Lower leg skin (tissue), 4 donors: ENCODE measurements around the gene PLEKHA4. TPM values are rescaled to one million over a fixed set of nuclear protein-coding genes. Genes with fewer than 3 reads are reported as not detected.
"Not testable (repeated sequence)": the region's sequence is repeated elsewhere in the genome, so short reads cannot be mapped to it uniquely, and the experiment has no call there.

Experiments
- DNase-seq, 2 donors: peaks; one replicate each; pipeline ENCODE4 v3.0.0-alpha.2; 2019; ENCODE audit warnings: low spot score in 2 of 2
- H3K4me3 ChIP-seq: fragments of 200-600 bp; sonication (generic); 2 replicates; pipeline ENCODE4 v1.5.1; 2017; ENCODE audit warnings: mild to moderate bottlenecking, low read depth; ENCODE audit not compliant: poor library complexity, severe bottlenecking
- CTCF ChIP-seq, 3 donors: fragments of 450-650 bp; IDR thresholded peaks; one replicate each; pipeline ENCODE4 v1.5.1; 2016; ENCODE audit warnings: antibody characterized with exemption in 3 of 3, mild to moderate bottlenecking in 3 of 3, moderate library complexity in 2 of 3
- POLR2A ChIP-seq, 2 donors: fragments of 450-650 bp; IDR thresholded peaks; one replicate each; pipeline ENCODE4 v1.6.1; 2016 to 2017; ENCODE audit warnings: antibody characterized with exemption in 2 of 2, mild to moderate bottlenecking in 1 of 2, moderate library complexity in 1 of 2
- WGBS, 2 donors: methylation state at CpG; one replicate each; pipeline ENCODE4 v1.1.5; 2018; 5-methylcytosine and 5-hydroxymethylcytosine counted together
- intact Hi-C: fragments of 100-400 bp; cut with DNase I; formaldehyde crosslinking; loops from one replicate; pipeline ENCODE4 v1.15.0; 2023; ENCODE audit warnings: low total_unique reads
- total RNA-seq, 4 donors: library from RNA; depleted of rRNA; stranded (reverse); fragments of >200 nt; gene quantifications; one replicate each; pipeline ENCODE4 v1.1.0, GENCODE V29; 2016

Gene PLEKHA4
- total RNA-seq, 4 donors from 2014 or later: 2.9 to 7.2 (median 6.3) TPM

DNA sequence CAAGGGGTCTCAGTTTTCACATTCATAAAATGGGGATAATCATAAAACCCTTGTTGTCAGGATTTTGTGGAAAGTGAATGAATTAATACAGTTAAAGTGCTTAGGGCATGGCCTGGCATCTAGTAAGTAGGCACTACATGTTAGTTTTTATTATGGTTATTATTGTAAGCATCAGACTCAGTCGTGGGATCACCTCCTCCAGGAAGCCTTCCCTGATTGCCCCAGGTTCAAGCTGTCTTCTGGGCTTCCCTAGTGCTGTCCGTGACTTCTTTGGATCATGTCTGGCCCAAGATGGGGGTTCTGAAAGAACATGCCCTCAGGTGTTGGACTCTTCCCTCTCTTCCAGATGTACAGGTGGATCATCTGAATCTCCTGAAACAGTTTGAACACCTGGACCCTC, 42.4 kb upstream of the PLEKHA4 start:
- DNase-seq: no peak
- intact Hi-C loops: no loop called here
- 82 to 100% methylated on average over 2 of the region's 2 CpGs for WGBS, 2 donors
- no peak overlapping the region for H3K4me3 ChIP-seq
- TF ChIP-seq POLR2A (IDR thresholded peaks at IDR 0.05) (no peak), CTCF (IDR thresholded peaks at IDR 0.05) (no peak)

- intact Hi-C loops, H3K4me3 ChIP-seq, DNase-seq: not testable (repeated sequence)
- 96% methylated on average over 11 of the region's 11 CpGs for WGBS, 2 donors
These were observed 41.1 kb upstream of the PLEKHA4 start for GRCh38 chr19:48909424-48910077.

- WGBS, 2 donors: 75 to 81% methylated on average over 14 of the region's 14 CpGs
- no peak overlapping the region for H3K4me3 ChIP-seq
- DNase-seq: no peak
- no peak for TF ChIP-seq CTCF (IDR thresholded peaks at IDR 0.05)
- no peak for TF ChIP-seq POLR2A (IDR thresholded peaks at IDR 0.05)
- intact Hi-C loops: no loop called here
These were observed 39.3 kb upstream of the PLEKHA4 start for GRCh38 chr19:48907671-48908070.

DNA sequence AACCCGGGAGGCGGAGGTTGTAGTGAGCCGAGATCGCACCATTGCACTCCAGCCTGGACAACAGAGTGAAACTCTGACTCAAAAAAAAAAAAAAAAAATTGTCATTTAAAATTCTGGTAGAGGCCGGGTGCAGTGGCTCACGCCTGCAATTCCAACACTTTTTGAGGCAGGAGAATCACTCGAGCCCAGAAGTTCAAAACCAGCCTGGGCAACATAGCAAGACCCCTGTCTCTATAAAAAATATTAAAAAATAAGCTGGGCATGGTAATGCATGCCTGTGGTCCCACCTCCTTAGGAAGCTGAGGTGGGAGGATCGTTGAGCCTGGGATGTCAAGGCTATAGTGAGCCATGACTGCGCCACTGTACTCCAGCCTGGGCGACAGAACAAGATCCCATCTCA, 37.9 kb upstream of the PLEKHA4 start:
- intact Hi-C loops: no loop called here
- H3K4me3 ChIP-seq: no peak overlapping the region
- no peak for TF ChIP-seq CTCF (IDR thresholded peaks at IDR 0.05)
- no peak for TF ChIP-seq POLR2A (IDR thresholded peaks at IDR 0.05)
- WGBS, 2 donors: 94 to 95% methylated on average over 10 of the region's 10 CpGs
- DNase-seq: no peak

DNA sequence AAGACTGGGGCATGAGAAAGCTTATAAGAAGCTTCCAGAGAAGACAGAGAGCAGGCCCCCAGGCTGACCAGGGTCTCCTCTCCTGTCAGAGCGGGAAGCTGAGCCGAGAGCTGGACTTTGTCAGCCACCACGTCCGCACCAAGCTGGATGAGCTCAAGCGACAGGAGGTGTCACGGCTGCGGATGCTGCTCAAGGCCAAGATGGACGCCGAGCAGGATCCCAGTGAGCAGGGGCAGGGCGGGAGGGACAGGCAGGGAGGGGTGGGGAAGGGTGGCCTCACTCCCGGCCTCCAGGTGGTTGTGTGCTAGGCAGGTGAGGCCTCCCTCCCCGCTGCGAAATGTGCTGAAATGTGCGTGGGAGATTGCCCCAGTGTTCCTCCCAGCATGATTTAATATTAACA, 37.2 kb upstream of the PLEKHA4 start:
- WGBS, 2 donors: 94 to 95% methylated on average over 14 of the region's 14 CpGs
- TF ChIP-seq CTCF (IDR thresholded peaks at IDR 0.05): no peak
- TF ChIP-seq POLR2A (IDR thresholded peaks at IDR 0.05): no peak
- no peak overlapping the region for H3K4me3 ChIP-seq
- DNase-seq: no peak
- intact Hi-C loops: no loop called here

GRCh38 chr19:48903788-48904187, 35.4 kb upstream of the PLEKHA4 start:
- DNase-seq, H3K4me3 ChIP-seq, intact Hi-C loops: not testable (repeated sequence)

DNA sequence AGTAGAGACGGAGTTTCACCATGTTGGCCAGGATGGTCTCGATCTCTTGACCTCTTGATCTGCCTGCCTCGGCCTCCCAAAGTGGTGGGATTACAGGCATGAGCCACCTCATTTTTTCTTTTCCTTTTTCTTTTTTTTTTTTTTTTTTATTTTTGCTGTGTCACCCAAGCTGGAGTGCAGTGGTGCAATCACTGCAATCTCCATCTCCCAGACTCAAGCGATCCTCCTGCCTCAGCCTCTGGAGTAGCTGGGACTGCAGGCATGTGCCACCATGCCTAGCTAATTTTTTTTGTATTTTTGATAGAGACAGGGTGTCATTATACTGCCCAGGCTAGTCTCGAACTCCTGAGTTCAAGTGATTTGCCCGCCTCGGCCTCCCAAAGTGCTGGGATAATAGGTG, 33.9 kb upstream of the PLEKHA4 start:
- H3K4me3 ChIP-seq, intact Hi-C loops, DNase-seq: not testable (repeated sequence)
- 97 to 99% methylated on average over 7 of the region's 7 CpGs for WGBS, 2 donors
